HG02588 (cell line): ENCODE measurements around the gene HOXC4.

Experiments
- ATAC-seq: cut with Tn5 transposase; IDR thresholded peaks from one replicate; pipeline ENCODE4 v1.9.1; 2021; ENCODE audit warnings: mild to moderate bottlenecking, moderate library complexity; ENCODE audit not compliant: unreplicated experiment

The HOXC4 gene

GRCh38 chr12:54027442-54027786, 26.2 kb upstream of the HOXC4 start:
- ATAC-seq = no peak

GRCh38 chr12:54028314-54029201, 25.1 kb upstream of the HOXC4 start, which contains the start of gene HOXC6:
Gene HOXC6, plus strand, starts transcription at chr12:54028440. Its CDS starts 82 bp downstream, at chr12:54028522.
- ATAC-seq = no peak

GRCh38 chr12:54029529-54030441, 23.9 kb upstream of the HOXC4 start:
- no peak for ATAC-seq

- no peak for ATAC-seq
Measured at GRCh38 chr12:54030442-54030801, 23.2 kb upstream of the HOXC4 start.

GRCh38 chr12:54030889-54031471, 22.7 kb upstream of the HOXC4 start:
- ATAC-seq = no peak

GRCh38 chr12:54031480-54031879, 22.2 kb upstream of the HOXC4 start:
- ATAC-seq = no peak

- ATAC-seq = no peak
Measured at GRCh38 chr12:54032086-54032619, 21.5 kb upstream of the HOXC4 start.

GRCh38 chr12:54032627-54033100, 21.0 kb upstream of the HOXC4 start, which contains the start of gene HOXC5:
Gene HOXC5, plus strand, starts transcription at chr12:54033050. Its CDS starts 73 bp downstream, at chr12:54033123.
- ATAC-seq = no peak

- no peak for ATAC-seq
Measured at GRCh38 chr12:54033106-54033979, 20.3 kb upstream of the HOXC4 start.

- ATAC-seq = no peak
Measured at GRCh38 chr12:54033980-54034784, 19.5 kb upstream of the HOXC4 start.

GRCh38 chr12:54034785-54035310, 18.8 kb upstream of the HOXC4 start:
- no peak for ATAC-seq

- no peak for ATAC-seq
Measured at GRCh38 chr12:54035568-54036264, 17.9 kb upstream of the HOXC4 start.

GRCh38 chr12:54036620-54037359, 16.8 kb upstream of the HOXC4 start:
- ATAC-seq = no peak

- no peak for ATAC-seq
Measured at GRCh38 chr12:54037360-54038283, 16.0 kb upstream of the HOXC4 start.

GRCh38 chr12:54038284-54038870, 15.3 kb upstream of the HOXC4 start:
- ATAC-seq = no peak

GRCh38 chr12:54038871-54039414, 14.7 kb upstream of the HOXC4 start:
- ATAC-seq = no peak
